ENCODE measurements around the gene WDR73.

Gene WDR73

DNA sequence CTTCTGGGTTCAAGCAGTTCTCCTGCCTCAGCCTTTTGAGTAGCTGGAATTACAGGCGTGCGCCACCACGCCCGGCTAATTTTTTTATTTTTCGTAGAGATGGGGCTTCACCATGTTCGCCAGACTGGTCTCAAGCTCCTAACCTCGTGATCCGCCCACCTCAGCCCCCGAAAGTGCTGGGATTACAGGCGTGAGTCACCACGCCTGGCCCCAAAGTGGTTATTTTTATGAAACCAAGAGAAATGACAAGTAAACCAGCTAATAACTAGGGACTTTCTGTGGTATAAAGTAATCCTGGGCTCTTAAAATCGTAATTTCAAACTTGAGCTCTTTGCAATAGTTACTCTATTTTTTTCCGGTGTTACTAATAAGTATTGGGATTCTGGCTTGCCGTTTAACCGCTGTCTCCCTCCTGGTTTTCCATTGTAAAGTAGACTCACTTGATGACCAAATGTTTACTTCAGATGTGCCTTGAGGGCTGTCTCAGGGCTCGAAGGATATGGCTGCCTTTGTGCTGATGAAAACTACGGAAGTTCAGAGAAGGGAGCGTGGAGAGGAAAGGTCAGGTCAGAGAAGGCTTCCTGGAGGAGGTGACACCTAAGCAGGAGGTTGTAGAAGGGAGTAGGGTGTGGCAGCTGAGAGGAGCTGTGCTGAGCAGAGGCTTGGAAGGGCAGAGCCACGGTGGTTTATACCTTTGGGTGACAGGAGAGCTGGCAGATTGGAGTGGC lies 49.1 kb downstream of the WDR73 start:
- TF ChIP-seq POLR2A (IDR thresholded peaks at IDR 0.05; ENCODE audit: low read depth, low read length) (no peak), POU2F2 (IDR thresholded peaks at IDR 0.05; ENCODE audit: low read depth, low read length) (no peak), TAF1 (IDR thresholded peaks at IDR 0.05; ENCODE audit: low read depth, low read length) (no peak), POLR2AphosphoS5 (IDR thresholded peaks at IDR 0.05; ENCODE audit: low read depth, low read length) (no peak), SPI1 (IDR thresholded peaks at IDR 0.05; ENCODE audit: low read depth, low read length) (no peak), PAX5 (IDR thresholded peaks at IDR 0.05; ENCODE audit: insufficient read depth, low read length, severe bottlenecking) (no peak)
- FAIRE-seq, result no peak
- DNase-seq (ENCODE audit: insufficient read length, low spot score), result no peak

DNA sequence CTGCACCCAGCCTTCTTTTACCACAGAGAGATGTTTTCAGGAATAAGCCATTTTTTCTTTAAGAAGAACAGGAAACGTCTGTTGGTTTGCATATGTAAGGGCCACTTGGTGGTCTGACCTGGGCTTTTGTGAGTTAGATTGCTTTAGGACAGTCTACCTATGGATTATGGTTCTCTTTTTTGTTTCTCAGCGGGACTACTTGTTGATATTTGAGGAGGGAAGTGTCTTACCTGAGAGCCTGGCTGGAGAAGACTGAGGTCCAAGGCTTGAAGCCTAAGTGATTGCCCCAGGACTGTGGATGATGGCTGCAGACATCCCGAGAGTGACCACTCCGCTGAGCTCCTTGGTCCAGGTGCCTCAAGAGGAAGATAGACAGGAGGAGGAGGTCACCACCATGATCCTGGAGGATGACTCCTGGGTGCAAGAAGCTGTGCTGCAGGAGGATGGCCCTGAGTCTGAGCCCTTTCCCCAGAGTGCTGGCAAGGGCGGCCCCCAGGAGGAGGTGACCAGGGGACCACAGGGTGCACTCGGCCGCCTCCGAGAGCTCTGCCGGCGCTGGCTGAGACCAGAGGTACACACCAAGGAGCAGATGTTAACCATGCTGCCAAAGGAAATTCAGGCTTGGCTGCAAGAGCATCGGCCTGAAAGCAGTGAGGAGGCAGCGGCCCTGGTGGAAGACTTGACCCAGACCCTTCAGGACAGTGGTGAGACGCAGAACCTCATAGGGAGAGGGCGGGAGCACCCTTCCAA lies 50.3 kb downstream of the WDR73 start:
- no peak for TF ChIP-seq POU2F2 (IDR thresholded peaks at IDR 0.05; ENCODE audit: low read depth, low read length)
- FAIRE-seq, result no peak
- DNase-seq (ENCODE audit: insufficient read length, low spot score), result no peak

DNA sequence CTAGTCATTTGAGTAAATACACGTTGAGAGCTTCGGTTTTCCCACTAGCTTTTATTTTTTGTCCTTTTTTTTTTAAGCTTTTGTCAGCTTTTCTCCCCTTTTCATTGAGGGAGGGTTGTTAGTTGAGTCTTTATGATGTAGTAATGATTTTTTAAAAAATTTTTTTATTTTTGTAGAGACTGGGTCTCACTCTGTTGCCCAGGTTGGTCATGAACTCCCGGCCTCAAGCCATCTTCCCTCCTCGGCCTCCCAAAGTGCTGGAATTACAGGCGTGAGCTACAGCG lies 52.6 kb downstream of the WDR73 start:
- TF ChIP-seq POLR2A (IDR thresholded peaks at IDR 0.05; ENCODE audit: low read depth, low read length) (no peak), TAF1 (IDR thresholded peaks at IDR 0.05; ENCODE audit: low read depth, low read length) (no peak), POLR2AphosphoS5 (IDR thresholded peaks at IDR 0.05; ENCODE audit: low read depth, low read length) (no peak), POU2F2 (IDR thresholded peaks at IDR 0.05; ENCODE audit: low read depth, low read length) (no peak), PAX5 (IDR thresholded peaks at IDR 0.05; ENCODE audit: insufficient read depth, low read length, severe bottlenecking) (no peak), SPI1 (IDR thresholded peaks at IDR 0.05; ENCODE audit: low read depth, low read length) (no peak)
- FAIRE-seq (no peak), DNase-seq (ENCODE audit: insufficient read length, low spot score) (no peak)

DNA sequence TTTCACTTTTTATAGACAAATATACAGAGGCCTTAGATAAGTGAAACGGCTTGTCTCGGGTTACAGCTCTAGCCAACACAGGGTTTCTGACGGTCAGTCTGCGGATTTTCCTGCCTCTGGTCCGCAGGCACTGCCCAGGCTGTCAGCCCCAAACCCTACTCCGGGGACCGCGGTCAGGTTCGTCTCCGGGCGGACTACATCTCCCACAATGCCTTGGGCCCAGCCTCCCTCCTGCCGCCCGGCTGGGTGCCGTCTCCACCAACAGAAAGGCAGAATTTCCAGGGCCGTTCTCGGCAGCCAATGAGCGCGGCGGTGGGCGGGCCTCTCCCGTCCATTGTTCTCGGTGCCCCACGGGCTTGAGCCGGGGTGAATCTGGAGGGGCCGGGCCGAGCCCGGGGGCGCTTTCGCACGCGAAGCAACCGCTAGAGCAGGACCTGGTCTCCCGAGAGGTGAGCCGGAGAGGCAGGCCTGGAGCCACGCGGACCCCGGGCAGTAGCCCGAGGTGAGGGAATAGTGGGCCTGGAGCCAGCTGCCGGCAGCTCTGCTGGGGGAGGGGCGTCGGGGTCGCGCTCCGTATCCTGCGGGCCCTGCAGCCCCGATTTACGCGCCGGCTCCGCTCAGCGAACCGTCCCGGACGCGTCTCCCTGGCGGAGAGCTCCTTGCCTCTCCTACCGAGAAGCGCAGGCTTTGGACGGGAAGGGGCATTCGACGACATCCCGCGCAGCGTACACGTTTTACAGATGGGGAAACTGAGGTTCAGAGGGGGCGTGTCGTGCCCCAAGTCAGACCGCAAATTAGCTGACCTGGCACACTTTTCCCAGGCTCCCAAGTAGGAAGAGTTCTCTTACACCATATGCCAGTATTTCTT lies 53.2 kb downstream of the WDR73 start, which contains the start of gene ZSCAN2:
Gene ZSCAN2 (plus strand): TSS at position 323 of the 868 bp plus-strand sequence. CDS start 2,919 bp downstream, outside the sequence.
- no peak for TF ChIP-seq POLR2AphosphoS5 (IDR thresholded peaks at IDR 0.05; ENCODE audit: low read depth, low read length)
- no peak for TF ChIP-seq TAF1 (IDR thresholded peaks at IDR 0.05; ENCODE audit: low read depth, low read length)
- no peak for TF ChIP-seq POLR2A (IDR thresholded peaks at IDR 0.05; ENCODE audit: low read depth, low read length)
- TF ChIP-seq SPI1 (IDR thresholded peaks at IDR 0.05; ENCODE audit: low read depth, low read length), result no peak
- no peak for TF ChIP-seq POU2F2 (IDR thresholded peaks at IDR 0.05; ENCODE audit: low read depth, low read length)
- TF ChIP-seq PAX5 (IDR thresholded peaks at IDR 0.05; ENCODE audit: insufficient read depth, low read length, severe bottlenecking), result no peak
- FAIRE-seq, result peak; percentile 96
- peak; percentile 97 for DNase-seq (ENCODE audit: insufficient read length, low spot score)

DNA sequence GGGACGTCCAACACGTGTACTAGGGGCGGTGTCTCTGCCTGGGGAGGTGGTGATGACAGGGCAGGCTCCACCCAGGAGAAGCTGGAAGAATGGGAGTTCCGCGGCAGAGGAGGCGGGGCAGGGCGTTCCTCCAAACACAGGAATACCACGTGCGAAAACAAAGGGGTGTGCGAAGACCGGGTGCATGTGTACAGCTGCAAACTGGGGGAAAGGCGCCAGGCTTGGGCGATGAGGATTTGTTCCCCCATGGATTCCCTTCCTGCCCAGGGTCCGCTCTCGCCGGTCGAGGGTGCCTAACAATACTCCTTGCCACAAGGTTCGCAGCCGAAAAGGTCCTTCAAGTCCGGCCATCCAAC lies 53.8 kb downstream of the WDR73 start:
- TF ChIP-seq POLR2AphosphoS5 (IDR thresholded peaks at IDR 0.05; ENCODE audit: low read depth, low read length), result no peak
- no peak for TF ChIP-seq TAF1 (IDR thresholded peaks at IDR 0.05; ENCODE audit: low read depth, low read length)
- TF ChIP-seq PAX5 (IDR thresholded peaks at IDR 0.05; ENCODE audit: insufficient read depth, low read length, severe bottlenecking), result no peak
- no peak for TF ChIP-seq POLR2A (IDR thresholded peaks at IDR 0.05; ENCODE audit: low read depth, low read length)
- TF ChIP-seq SPI1 (IDR thresholded peaks at IDR 0.05; ENCODE audit: low read depth, low read length), result no peak
- no peak for TF ChIP-seq POU2F2 (IDR thresholded peaks at IDR 0.05; ENCODE audit: low read depth, low read length)
- no peak for FAIRE-seq
- no peak for DNase-seq (ENCODE audit: insufficient read length, low spot score)

DNA sequence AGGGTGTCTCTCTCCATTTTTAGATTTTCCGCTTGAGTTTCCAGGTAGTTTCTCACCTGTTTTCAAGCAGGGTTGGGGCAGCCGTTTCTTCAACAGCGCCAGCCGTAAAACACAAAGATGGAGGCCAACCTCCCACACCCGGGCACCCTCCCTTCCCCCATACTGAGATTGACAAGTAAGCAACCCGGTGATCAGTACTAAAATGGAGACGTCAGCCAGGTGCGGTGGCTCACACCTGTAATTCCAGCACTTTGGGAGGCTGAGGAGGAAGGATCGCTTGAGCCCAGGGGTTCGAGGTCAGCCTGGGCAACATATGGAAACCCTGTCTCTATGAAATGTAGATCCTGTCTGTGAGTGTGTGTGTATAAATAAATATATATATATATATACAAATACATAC lies 54.2 kb downstream of the WDR73 start:
- FAIRE-seq (no peak), DNase-seq (ENCODE audit: insufficient read length, low spot score) (no peak)
- TF ChIP-seq POLR2A (IDR thresholded peaks at IDR 0.05; ENCODE audit: low read depth, low read length), result no peak
- TF ChIP-seq PAX5 (IDR thresholded peaks at IDR 0.05; ENCODE audit: insufficient read depth, low read length, severe bottlenecking), result no peak
- no peak for TF ChIP-seq SPI1 (IDR thresholded peaks at IDR 0.05; ENCODE audit: low read depth, low read length)
- no peak for TF ChIP-seq POLR2AphosphoS5 (IDR thresholded peaks at IDR 0.05; ENCODE audit: low read depth, low read length)
- TF ChIP-seq POU2F2 (IDR thresholded peaks at IDR 0.05; ENCODE audit: low read depth, low read length), result no peak

DNA sequence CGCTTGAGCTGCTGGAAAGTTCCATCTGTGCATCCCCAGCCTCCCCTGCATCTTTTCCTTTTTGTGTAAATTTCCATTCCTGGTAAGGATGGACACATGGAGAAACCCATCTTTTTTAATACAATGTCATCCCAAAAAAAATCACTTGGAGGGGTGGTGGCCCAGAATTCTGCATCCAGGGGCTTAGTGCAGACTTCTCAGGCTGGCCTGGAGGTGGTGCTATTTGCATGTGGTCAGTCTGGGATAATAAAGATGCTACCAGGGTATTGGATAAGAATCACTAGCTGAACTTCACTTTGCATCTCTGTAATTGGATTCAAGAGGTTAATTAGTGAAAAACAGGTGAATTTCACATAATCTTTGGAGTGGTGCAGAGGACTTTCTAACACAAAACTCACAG lies 55.1 kb downstream of the WDR73 start:
- TF ChIP-seq POU2F2 (IDR thresholded peaks at IDR 0.05; ENCODE audit: low read depth, low read length) (no peak), PAX5 (IDR thresholded peaks at IDR 0.05; ENCODE audit: insufficient read depth, low read length, severe bottlenecking) (no peak), POLR2A (IDR thresholded peaks at IDR 0.05; ENCODE audit: low read depth, low read length) (no peak), TAF1 (IDR thresholded peaks at IDR 0.05; ENCODE audit: low read depth, low read length) (no peak), SPI1 (IDR thresholded peaks at IDR 0.05; ENCODE audit: low read depth, low read length) (no peak), POLR2AphosphoS5 (IDR thresholded peaks at IDR 0.05; ENCODE audit: low read depth, low read length) (no peak)
- DNase-seq (ENCODE audit: insufficient read length, low spot score), result no peak
- no peak for FAIRE-seq

DNA sequence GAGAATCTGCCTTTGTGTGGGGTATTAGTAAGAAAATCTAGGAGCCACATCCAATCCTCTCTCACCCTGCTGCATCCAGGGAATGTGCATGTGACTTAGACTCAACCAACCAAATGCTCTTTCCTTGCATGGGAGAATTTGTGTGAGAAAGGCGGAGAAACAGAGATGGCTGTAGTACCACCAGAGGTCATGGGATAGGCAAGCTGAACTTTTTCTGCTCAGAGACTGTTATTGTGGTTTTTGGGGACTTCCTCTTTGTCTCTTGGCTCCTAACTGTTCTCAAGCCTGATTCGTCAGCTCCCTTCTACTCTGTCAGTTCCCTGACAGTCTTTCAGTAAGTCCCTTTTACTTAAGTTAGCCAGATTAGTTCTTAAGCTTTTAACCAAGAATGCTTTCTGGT lies 55.8 kb downstream of the WDR73 start:
- no peak for DNase-seq (ENCODE audit: insufficient read length, low spot score)
- TF ChIP-seq TAF1 (IDR thresholded peaks at IDR 0.05; ENCODE audit: low read depth, low read length) (no peak), POLR2A (IDR thresholded peaks at IDR 0.05; ENCODE audit: low read depth, low read length) (no peak), SPI1 (IDR thresholded peaks at IDR 0.05; ENCODE audit: low read depth, low read length) (peak; percentile 96), PAX5 (IDR thresholded peaks at IDR 0.05; ENCODE audit: insufficient read depth, low read length, severe bottlenecking) (no peak), POLR2AphosphoS5 (IDR thresholded peaks at IDR 0.05; ENCODE audit: low read depth, low read length) (no peak)
- peak; percentile 31 for FAIRE-seq

DNA sequence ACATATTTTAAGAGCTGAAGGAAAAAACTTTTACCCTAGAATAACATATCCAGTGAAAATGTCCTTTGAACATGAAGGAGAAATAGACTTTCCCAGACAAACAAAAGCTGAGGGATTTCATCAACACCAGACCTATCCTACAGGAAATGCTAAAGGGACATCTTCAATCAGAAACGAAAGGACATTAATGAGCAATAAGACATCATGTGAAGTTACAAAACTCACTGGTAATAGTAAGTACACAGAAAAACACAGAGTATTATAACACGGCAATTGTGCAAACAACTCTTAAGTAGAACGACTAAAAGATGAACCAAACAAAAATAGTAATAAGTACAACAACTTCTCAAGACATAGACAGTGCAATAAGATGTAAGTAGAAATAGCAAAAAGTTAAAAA lies 56.8 kb downstream of the WDR73 start:
- DNase-seq (ENCODE audit: insufficient read length, low spot score), result no peak
- no peak for FAIRE-seq
- TF ChIP-seq POU2F2 (IDR thresholded peaks at IDR 0.05; ENCODE audit: low read depth, low read length) (no peak), POLR2A (IDR thresholded peaks at IDR 0.05; ENCODE audit: low read depth, low read length) (no peak), TAF1 (IDR thresholded peaks at IDR 0.05; ENCODE audit: low read depth, low read length) (no peak), SPI1 (IDR thresholded peaks at IDR 0.05; ENCODE audit: low read depth, low read length) (no peak), PAX5 (IDR thresholded peaks at IDR 0.05; ENCODE audit: insufficient read depth, low read length, severe bottlenecking) (no peak), POLR2AphosphoS5 (IDR thresholded peaks at IDR 0.05; ENCODE audit: low read depth, low read length) (no peak)

Measured in GM12891 (cell line).